DND-41 (cell line): ENCODE data around the gene ZNF564.

ENCODE experiments used
- EZH2 ChIP-seq: IDR thresholded peaks from 3 replicates; pipeline ENCODE4 v1.6.1; 2012; ENCODE audit warnings: borderline replicate concordance, low read depth, mild to moderate bottlenecking, moderate library complexity, low read length, inconsistent platforms; ENCODE audit not compliant: severe bottlenecking
- TF ChIP-seq, protein P1 (sequence below): IDR thresholded peaks from 2 replicates; pipeline ENCODE4 v1.5.1; 2012; ENCODE audit warnings: borderline replicate concordance, low read length, moderate library complexity, mild to moderate bottlenecking; ENCODE audit not compliant: poor library complexity, severe bottlenecking; ENCODE audit errors: extremely low read depth

DNA sequence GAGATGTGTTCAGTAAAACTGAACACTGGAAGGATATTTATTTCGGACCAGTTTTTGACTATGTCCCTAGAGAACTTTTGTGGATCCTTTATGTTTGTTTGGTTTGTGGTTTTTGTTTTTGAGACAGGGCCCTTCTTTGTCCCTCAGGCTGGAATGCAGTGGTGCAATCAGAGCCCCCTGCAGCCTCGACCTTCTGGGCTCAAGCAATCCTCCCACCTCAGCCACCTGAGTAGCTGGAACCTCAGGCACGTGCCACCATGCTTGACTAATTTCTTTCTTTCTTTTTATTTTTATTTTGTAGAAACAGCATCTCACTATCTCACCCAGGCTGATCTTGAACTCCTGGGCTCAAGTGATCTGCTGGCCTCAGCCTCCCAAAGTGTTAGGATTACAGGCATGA lies 65.7 kb downstream of the ZNF564 start:
- no peak for TF ChIP-seq EZH2
- TF ChIP-seq, protein P1, sequence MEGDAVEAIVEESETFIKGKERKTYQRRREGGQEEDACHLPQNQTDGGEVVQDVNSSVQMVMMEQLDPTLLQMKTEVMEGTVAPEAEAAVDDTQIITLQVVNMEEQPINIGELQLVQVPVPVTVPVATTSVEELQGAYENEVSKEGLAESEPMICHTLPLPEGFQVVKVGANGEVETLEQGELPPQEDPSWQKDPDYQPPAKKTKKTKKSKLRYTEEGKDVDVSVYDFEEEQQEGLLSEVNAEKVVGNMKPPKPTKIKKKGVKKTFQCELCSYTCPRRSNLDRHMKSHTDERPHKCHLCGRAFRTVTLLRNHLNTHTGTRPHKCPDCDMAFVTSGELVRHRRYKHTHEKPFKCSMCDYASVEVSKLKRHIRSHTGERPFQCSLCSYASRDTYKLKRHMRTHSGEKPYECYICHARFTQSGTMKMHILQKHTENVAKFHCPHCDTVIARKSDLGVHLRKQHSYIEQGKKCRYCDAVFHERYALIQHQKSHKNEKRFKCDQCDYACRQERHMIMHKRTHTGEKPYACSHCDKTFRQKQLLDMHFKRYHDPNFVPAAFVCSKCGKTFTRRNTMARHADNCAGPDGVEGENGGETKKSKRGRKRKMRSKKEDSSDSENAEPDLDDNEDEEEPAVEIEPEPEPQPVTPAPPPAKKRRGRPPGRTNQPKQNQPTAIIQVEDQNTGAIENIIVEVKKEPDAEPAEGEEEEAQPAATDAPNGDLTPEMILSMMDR, result no peak
